ENCODE data around the gene OR5AR1.

The OR5AR1 gene

GRCh38 chr11:56663386-56663785 is at the start of gene OR5AR1:
Gene OR5AR1 (plus strand): TSS chr11:56663686. CDS start chr11:56663686, 0 bp downstream.
- TF ChIP-seq CTCF (IDR thresholded peaks at IDR 0.05; ENCODE audit: control extremely low read depth, extremely low read depth, low read depth, missing control alignments): no peak
- no peak for DNase-seq (ENCODE audit: extremely low spot score)
- CTCF ChIA-PET: no interaction called here
- POLR2A ChIA-PET: no interaction called here

GRCh38 chr11:56624661-56625110 is 38.8 kb upstream of the OR5AR1 start:
- ChIA-PET POLR2A (no interaction called here), CTCF (interaction anchor here (1.4 kb wide), 1 partner anchor 13 kb away, joined by 4 read pairs; no protein-coding TSS in a partner anchor)
- no peak for TF ChIP-seq CTCF (IDR thresholded peaks at IDR 0.05; ENCODE audit: control extremely low read depth, extremely low read depth, low read depth, missing control alignments)
- DNase-seq (ENCODE audit: extremely low spot score): no peak

GRCh38 chr11:56625946-56626345 is 37.5 kb upstream of the OR5AR1 start:
- POLR2A ChIA-PET: no interaction called here
- DNase-seq (ENCODE audit: extremely low spot score): no peak
- CTCF ChIA-PET: interaction anchor here (1.2 to 1.5 kb wide), 4 partner anchors 8 to 623 kb away, joined by 3 to 4 read pairs (median 4); no protein-coding TSS in a partner anchor
- no peak for TF ChIP-seq CTCF (IDR thresholded peaks at IDR 0.05; ENCODE audit: control extremely low read depth, extremely low read depth, low read depth, missing control alignments)

GRCh38 chr11:56632329-56632728 is 31.2 kb upstream of the OR5AR1 start:
- TF ChIP-seq CTCF (IDR thresholded peaks at IDR 0.05; ENCODE audit: control extremely low read depth, extremely low read depth, low read depth, missing control alignments): no peak
- ChIA-PET CTCF (no interaction called here), POLR2A (no interaction called here)

GRCh38 chr11:56636861-56637260 is 26.6 kb upstream of the OR5AR1 start:
- CTCF ChIA-PET: interaction anchor here (1.5 kb wide), 1 partner anchor 12 kb away, joined by 4 read pairs; no protein-coding TSS in a partner anchor
- POLR2A ChIA-PET: no interaction called here

More at GRCh38 chr11:56632329-56632728, 31.2 kb upstream of the OR5AR1 start:
- no peak for DNase-seq (ENCODE audit: extremely low spot score)

GRCh38 chr11:56637500-56637899 is 26.0 kb upstream of the OR5AR1 start:
- no peak for DNase-seq (ENCODE audit: extremely low spot score)
- TF ChIP-seq CTCF (IDR thresholded peaks at IDR 0.05; ENCODE audit: control extremely low read depth, extremely low read depth, low read depth, missing control alignments): no peak
- ChIA-PET POLR2A (no interaction called here), CTCF (interaction anchor here (1.5 kb wide), 1 partner anchor 12 kb away, joined by 4 read pairs; no protein-coding TSS in a partner anchor)

More at GRCh38 chr11:56636861-56637260, 26.6 kb upstream of the OR5AR1 start:
- no peak for TF ChIP-seq CTCF (IDR thresholded peaks at IDR 0.05; ENCODE audit: control extremely low read depth, extremely low read depth, low read depth, missing control alignments)
- DNase-seq (ENCODE audit: extremely low spot score): no peak

Data from GM10248 (cell line).